NCI-H2029 (cell line): ENCODE data around the gene UBR2.

Experiments
- DNase-seq: peaks from one replicate; lab custom pipeline; 2025; lab: John Stamatoyannopoulos, UW

UBR2 gene

DNA sequence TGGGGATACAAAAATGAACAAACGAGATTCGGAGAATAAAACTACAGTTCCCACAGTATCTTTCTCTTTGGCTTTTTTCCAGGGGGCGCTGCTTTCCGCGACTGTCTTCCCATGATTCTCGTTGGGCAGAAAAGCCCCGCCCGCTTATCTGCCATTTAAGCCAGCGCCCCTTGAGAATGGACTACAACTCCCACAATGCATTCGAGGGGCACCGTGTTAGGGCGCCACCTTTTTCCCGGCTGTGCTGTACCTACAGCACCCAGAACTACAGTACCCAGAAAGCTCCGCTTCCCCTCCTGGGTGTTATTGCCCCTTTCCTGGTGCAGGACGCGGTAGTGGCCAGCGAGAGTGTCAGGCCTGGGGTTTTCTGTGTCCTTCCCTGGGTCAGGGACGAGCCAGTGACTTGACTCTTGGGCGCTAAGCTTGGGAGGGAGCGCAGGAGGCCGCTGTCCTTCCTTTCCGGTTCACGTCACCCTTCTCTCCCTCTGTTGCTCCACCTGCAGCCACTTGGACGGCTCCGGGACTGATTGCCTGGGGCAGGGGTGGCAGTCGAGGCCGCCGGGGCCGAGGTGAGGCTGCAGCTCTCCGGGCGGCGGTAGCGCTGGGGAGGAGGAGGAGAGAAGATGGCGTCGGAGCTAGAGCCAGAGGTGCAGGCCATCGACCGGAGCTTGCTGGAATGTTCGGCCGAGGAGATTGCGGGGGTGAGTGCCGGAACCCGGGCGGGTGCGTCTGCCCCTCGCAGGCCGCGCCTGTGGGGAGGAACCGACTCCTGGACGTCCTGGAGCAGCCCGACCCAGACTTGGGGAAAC, at the start of gene UBR2:
Gene UBR2, plus strand, starts transcription at position 333 of the 809 bp plus-strand sequence. Its CDS starts 291 bp downstream, at position 624.
- DNase-seq: peak; percentile 99

GRCh38 chr6:42514745-42515144, 49.1 kb upstream of the UBR2 start:
- no peak for DNase-seq

DNA sequence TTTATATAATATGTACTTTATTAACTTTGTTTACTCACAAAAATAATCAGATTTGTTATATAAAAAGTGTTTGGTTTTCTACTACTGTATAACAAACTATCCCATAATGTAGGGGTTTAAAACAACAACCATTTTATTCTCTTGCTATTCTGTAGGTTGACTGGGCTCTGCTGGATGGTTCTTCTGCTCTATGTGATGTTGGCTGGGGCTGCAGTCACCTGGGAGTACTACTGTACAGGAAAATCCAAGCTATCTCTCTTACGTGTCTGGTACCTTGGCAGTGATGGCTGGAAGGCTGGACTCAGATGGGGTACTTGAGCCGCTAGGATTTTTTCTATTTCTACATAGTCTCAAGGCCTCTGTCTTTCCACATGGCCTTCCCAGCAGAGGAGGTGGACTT, 44.0 kb upstream of the UBR2 start:
- no peak for DNase-seq

GRCh38 chr6:42520786-42521607, 42.8 kb upstream of the UBR2 start:
- DNase-seq: no peak

DNA sequence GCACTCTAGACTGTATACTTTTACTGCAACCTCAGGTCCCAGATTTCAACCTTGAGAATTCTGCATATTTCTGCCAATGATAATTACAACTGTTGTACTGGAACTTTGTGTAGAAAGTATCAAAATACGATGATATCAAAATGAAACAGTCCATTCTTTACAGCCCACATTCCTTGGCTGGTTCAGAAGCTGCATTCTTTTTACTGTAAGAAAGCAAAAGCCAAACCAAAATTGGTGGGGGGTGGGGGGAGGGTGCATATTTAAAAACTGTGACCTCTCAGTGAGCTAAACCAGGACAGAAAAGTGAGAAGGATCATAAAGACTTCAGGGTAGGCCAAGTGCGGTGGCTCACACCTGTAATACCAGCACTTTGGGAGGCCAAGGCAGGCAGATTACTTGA, 41.8 kb upstream of the UBR2 start:
- DNase-seq: no peak

GRCh38 chr6:42522942-42523814, 40.7 kb upstream of the UBR2 start:
- no peak for DNase-seq

GRCh38 chr6:42525206-42525605, 38.6 kb upstream of the UBR2 start:
- no peak for DNase-seq

GRCh38 chr6:42526616-42527015, 37.2 kb upstream of the UBR2 start:
- no peak for DNase-seq

GRCh38 chr6:42527204-42527603, 36.6 kb upstream of the UBR2 start:
- DNase-seq: no peak

- no peak for DNase-seq
These were observed 33.5 kb upstream of the UBR2 start for GRCh38 chr6:42530296-42530695.

DNA sequence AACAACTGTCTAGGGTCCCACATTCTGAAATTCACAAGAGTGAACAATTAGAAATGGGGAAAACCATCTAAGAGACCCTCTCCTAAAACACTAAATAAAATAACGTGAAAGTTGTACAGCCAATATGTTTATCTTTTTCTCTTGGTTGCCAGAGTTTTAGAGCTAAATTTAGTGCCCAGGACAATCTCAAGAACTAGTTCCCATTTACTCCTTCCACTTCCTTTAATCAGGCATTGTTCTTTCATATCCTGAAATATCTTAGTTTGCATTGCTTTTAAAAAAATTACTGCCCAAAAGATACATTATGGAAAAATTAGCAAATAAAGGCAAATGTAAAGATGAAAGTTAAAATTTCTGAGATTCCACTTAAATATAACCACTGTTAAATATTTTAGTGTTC, 33.1 kb upstream of the UBR2 start:
- DNase-seq: no peak

DNA sequence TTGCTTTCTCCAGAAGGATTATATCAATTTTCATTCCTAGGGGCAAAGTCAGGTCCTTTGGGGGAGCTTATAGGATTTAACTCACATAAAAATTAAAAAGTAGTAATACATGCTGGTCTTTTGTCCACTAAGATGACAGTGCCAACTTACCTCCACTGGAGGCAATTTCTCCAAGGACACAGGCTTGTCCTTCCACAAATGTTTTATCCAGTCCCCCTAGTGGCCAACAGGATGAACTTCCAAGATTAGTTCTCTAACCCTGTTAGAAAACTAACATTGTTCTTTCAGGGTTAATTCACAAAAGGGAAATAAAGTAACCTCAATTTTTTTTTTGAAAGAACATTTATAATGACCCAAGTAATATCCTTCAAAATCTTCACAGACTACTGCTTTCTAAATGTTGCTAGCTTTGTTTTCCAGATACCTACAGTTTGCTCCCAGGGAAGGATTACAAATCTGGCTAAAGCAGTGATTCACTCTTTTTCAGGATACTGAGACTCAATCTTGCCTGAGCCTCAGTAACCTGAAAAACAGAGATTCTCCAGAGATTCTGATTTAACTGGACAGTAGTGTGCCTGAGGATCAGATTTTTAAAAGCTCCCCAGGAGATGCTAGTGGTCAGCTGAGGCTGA, 31.7 kb upstream of the UBR2 start:
- peak; percentile 51 for DNase-seq

DNA sequence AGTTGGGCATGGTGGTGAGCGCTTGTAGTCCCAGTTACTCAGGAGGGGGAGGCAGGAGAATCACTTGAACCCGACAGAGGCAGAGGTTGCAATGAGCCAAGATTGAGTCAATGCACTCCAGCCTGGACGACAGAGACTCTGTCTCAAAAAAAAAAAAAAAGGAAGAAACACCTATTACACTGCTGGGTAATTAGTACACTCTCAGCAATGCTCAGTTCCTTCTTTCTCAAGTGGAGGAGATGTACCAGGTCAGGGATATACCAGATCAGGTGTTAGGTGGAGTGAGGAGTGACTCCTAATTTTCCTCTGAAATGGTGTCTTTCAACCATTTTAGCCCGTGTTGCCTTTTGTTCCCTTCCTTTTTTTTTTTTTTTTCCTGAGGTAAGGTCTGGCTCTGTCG, 30.0 kb upstream of the UBR2 start:
- no peak for DNase-seq

DNA sequence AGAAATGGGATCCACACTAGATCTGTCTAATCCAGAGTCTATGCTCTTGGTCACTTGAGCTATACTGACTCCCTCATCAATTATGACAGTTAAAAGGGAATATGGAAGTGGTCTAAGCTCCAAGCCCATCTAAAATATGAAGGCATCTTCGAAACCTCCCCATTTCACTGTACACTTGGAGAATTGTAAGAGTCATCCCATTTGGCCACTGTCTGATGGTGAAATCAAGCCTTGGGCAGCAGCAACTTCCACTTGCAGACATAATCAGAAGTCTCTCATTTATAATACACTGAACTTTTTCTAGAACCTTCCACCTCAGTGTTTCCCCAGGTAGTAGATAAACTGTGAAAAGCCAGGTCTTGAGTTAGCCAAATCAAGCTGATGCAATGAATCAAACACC, 26.3 kb upstream of the UBR2 start:
- no peak for DNase-seq

- no peak for DNase-seq
These were observed 24.7 kb upstream of the UBR2 start for GRCh38 chr6:42539135-42539534.

DNA sequence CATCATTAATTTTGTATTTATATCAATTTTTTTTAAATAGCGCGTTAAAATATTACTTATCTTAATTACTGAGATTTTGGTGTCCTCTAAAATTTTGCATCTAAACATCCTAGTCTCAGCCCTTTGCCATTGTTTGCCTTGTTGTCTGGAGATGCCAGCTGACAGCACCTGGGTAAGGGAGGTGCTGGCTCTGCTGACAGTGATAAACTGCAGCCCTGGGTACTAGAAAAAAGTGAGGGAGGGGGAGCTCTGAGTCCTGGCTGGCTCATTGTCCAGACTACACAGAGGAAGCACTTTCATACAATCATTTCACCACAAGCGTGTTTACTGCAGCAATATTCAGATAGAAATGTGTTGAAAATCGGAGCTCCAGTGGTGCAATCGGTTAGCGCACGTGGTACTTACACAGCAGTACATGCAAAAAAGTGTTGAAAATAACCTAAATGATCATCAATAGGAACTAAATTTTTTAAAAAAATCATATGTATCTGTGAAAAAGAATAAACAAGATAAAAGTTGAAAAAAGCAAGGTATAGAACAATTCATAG, 18.5 kb upstream of the UBR2 start:
- no peak for DNase-seq

GRCh38 chr6:42547407-42548329, 16.2 kb upstream of the UBR2 start:
- peak; percentile 55 for DNase-seq

GRCh38 chr6:42550277-42550676, 13.6 kb upstream of the UBR2 start:
- no peak for DNase-seq

- no peak for DNase-seq
These were observed 12.6 kb upstream of the UBR2 start for GRCh38 chr6:42551217-42551616.

- DNase-seq: no peak
These were observed 11.4 kb upstream of the UBR2 start for GRCh38 chr6:42552380-42552779.
